ENCODE measurements around the gene SIRT3.
"Not testable (repeated sequence)": the region's sequence is repeated elsewhere in the genome, so short reads cannot be mapped to it uniquely, and the experiment has no call there.

DNA sequence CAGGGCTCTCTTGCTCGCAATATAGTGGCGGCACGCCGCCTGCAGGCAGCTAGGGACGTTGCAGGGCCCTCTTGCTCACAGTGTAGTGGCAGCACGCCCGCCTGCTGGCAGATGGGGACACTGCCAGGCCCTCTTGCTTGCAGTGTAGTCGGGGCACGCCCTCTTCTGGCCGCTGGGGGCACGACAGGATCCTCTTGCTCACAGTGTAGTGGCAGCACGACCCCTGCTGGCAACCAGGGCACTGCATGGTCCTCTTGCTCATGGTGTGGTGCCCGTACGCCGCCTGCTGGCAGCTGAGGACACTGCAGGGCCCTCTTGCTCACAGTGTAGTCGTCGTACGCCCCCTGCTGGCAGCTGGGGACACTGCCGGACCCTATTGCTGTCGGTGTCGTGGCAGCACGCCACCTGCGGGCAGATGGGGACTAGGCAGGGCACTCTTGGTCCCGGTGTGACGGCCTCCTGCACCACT, 46.3 kb downstream of the SIRT3 start:
- TF ChIP-seq, protein P1, sequence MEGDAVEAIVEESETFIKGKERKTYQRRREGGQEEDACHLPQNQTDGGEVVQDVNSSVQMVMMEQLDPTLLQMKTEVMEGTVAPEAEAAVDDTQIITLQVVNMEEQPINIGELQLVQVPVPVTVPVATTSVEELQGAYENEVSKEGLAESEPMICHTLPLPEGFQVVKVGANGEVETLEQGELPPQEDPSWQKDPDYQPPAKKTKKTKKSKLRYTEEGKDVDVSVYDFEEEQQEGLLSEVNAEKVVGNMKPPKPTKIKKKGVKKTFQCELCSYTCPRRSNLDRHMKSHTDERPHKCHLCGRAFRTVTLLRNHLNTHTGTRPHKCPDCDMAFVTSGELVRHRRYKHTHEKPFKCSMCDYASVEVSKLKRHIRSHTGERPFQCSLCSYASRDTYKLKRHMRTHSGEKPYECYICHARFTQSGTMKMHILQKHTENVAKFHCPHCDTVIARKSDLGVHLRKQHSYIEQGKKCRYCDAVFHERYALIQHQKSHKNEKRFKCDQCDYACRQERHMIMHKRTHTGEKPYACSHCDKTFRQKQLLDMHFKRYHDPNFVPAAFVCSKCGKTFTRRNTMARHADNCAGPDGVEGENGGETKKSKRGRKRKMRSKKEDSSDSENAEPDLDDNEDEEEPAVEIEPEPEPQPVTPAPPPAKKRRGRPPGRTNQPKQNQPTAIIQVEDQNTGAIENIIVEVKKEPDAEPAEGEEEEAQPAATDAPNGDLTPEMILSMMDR (optimal IDR thresholded peaks at IDR 0.05 in 1 of 3, IDR thresholded peaks at IDR 0.05 in 1 of 3, conservative IDR thresholded peaks at IDR 0.05 in 1 of 3; ENCODE audit: extremely low read depth in 1 of 3, insufficient read depth in 2 of 3, low read length in 3 of 3) = peak in 1 of 3 experiments; percentile 13
- not testable (repeated sequence) for TF ChIP-seq EZH2 (IDR thresholded peaks at IDR 0.05; ENCODE audit: low read length)

Measured in keratinocyte (primary cell).